ENCODE results near the gene ALDH7A1.

Gene ALDH7A1

GRCh38 chr5:126484253-126484652 lies 110.8 kb downstream of the ALDH7A1 start:
- no peak for DNase-seq (ENCODE audit: extremely low read depth, insufficient read length)
- H3K36me3 ChIP-seq (ENCODE audit: control insufficient read depth, insufficient read depth, low read length) = peaks cover 2% of the 10 kb centered on the region
- TF ChIP-seq CTCF (IDR thresholded peaks at IDR 0.05; ENCODE audit: insufficient read depth, low read length, poor library complexity, severe bottlenecking) = no peak
- no peak overlapping the region for H3K4me3 ChIP-seq (replicated peaks; ENCODE audit: low read depth, low read length)
- H3K27me3 ChIP-seq (replicated peaks; ENCODE audit: control insufficient read depth, insufficient read depth, low read length) = no peaks in the 10 kb centered on the region

GRCh38 chr5:126483156-126483555 lies 111.9 kb downstream of the ALDH7A1 start:
- Histone ChIP-seq H3K36me3 (ENCODE audit: control insufficient read depth, insufficient read depth, low read length) (peaks cover 2% of the 10 kb centered on the region), H3K4me3 (replicated peaks; ENCODE audit: low read depth, low read length) (no peak overlapping the region), H3K27me3 (replicated peaks; ENCODE audit: control insufficient read depth, insufficient read depth, low read length) (no peaks in the 10 kb centered on the region)
- no peak for DNase-seq (ENCODE audit: extremely low read depth, insufficient read length)
- no peak for TF ChIP-seq CTCF (IDR thresholded peaks at IDR 0.05; ENCODE audit: insufficient read depth, low read length, poor library complexity, severe bottlenecking)

- no peak for TF ChIP-seq CTCF (IDR thresholded peaks at IDR 0.05; ENCODE audit: insufficient read depth, low read length, poor library complexity, severe bottlenecking)
- DNase-seq (ENCODE audit: extremely low read depth, insufficient read length) = no peak
- H3K27me3 ChIP-seq (replicated peaks; ENCODE audit: control insufficient read depth, insufficient read depth, low read length) = no peaks in the 10 kb centered on the region
- peaks cover 2% of the 10 kb centered on the region for H3K36me3 ChIP-seq (ENCODE audit: control insufficient read depth, insufficient read depth, low read length)
- H3K4me3 ChIP-seq (replicated peaks; ENCODE audit: low read depth, low read length) = no peak overlapping the region
Observed at GRCh38 chr5:126482591-126482990, 112.4 kb downstream of the ALDH7A1 start.

GRCh38 chr5:126481243-126481642 lies 113.8 kb downstream of the ALDH7A1 start:
- TF ChIP-seq CTCF (IDR thresholded peaks at IDR 0.05; ENCODE audit: insufficient read depth, low read length, poor library complexity, severe bottlenecking) = no peak
- Histone ChIP-seq H3K36me3 (ENCODE audit: control insufficient read depth, insufficient read depth, low read length) (peaks cover 2% of the 10 kb centered on the region), H3K4me3 (replicated peaks; ENCODE audit: low read depth, low read length) (no peak overlapping the region), H3K27me3 (replicated peaks; ENCODE audit: control insufficient read depth, insufficient read depth, low read length) (no peaks in the 10 kb centered on the region)
- no peak for DNase-seq (ENCODE audit: extremely low read depth, insufficient read length)

Data from GM06990 (cell line).